ENCODE measurements around the gene GSTP1.

The GSTP1 gene

GRCh38 chr11:67572747-67573419 is 10.7 kb upstream of the GSTP1 start:
- no peak for DNase-seq (ENCODE audit: low read depth, low spot score)
- H3K4me3 ChIP-seq (ENCODE audit: low read depth, low read length) = no peak overlapping the region
- peak; percentile 65 for TF ChIP-seq CTCF (IDR thresholded peaks at IDR 0.05; ENCODE audit: insufficient read depth, low read length, missing control alignments)
- ChIA-PET CTCF (interaction anchor here (0.6 to 3.7 kb wide), 10 partner anchors 9 to 228 kb away, joined by 3 to 17 read pairs (median 6); partner anchors contain the start of gene GSTP1), POLR2A (no interaction called here)

GRCh38 chr11:67574938-67575337 is 8.7 kb upstream of the GSTP1 start:
- DNase-seq (ENCODE audit: low read depth, low spot score) = no peak
- H3K4me3 ChIP-seq (ENCODE audit: low read depth, low read length) = no peak overlapping the region
- CTCF ChIA-PET = interaction anchor here (1.1 to 3.7 kb wide), 3 partner anchors 8 to 84 kb away, joined by 3 to 17 read pairs (median 16); partner anchors contain the start of gene GSTP1
- TF ChIP-seq CTCF (IDR thresholded peaks at IDR 0.05; ENCODE audit: insufficient read depth, low read length, missing control alignments) = no peak
- POLR2A ChIA-PET = no interaction called here

GRCh38 chr11:67576735-67577475 is 6.7 kb upstream of the GSTP1 start:
- no peak for TF ChIP-seq CTCF (IDR thresholded peaks at IDR 0.05; ENCODE audit: insufficient read depth, low read length, missing control alignments)
- ChIA-PET POLR2A (no interaction called here), CTCF (interaction anchor here (1.2 to 1.5 kb wide), 2 partner anchors 37 to 82 kb away, joined by 3 to 4 read pairs; no protein-coding TSS in a partner anchor)

GRCh38 chr11:67577951-67578350 is 5.7 kb upstream of the GSTP1 start:
- no peak for DNase-seq (ENCODE audit: low read depth, low spot score)
- TF ChIP-seq CTCF (IDR thresholded peaks at IDR 0.05; ENCODE audit: insufficient read depth, low read length, missing control alignments) = no peak
- H3K4me3 ChIP-seq (ENCODE audit: low read depth, low read length) = no peak overlapping the region
- POLR2A ChIA-PET = no interaction called here
- CTCF ChIA-PET = interaction anchor here (1.2 kb wide), 1 partner anchor 71 kb away, joined by 3 read pairs; no protein-coding TSS in a partner anchor

More at GRCh38 chr11:67576735-67577475, 6.7 kb upstream of the GSTP1 start:
- DNase-seq (ENCODE audit: low read depth, low spot score) = no peak
- H3K4me3 ChIP-seq (ENCODE audit: low read depth, low read length) = no peak overlapping the region

GRCh38 chr11:67581469-67581868 is 2.1 kb upstream of the GSTP1 start:
- CTCF ChIA-PET = interaction anchor here (2.1 to 4.5 kb wide), 3 partner anchors 8 to 48 kb away, joined by 6 to 22 read pairs (median 17); partner anchors contain the start of gene NUDT8
- POLR2A ChIA-PET = no interaction called here
- no peak for DNase-seq (ENCODE audit: low read depth, low spot score)
- no peak overlapping the region for H3K4me3 ChIP-seq (ENCODE audit: low read depth, low read length)
- no peak for TF ChIP-seq CTCF (IDR thresholded peaks at IDR 0.05; ENCODE audit: insufficient read depth, low read length, missing control alignments)

GRCh38 chr11:67582011-67582410 is 1.6 kb upstream of the GSTP1 start:
- CTCF ChIA-PET = interaction anchor here (1.2 to 4.5 kb wide), 10 partner anchors 9 to 231 kb away, joined by 3 to 22 read pairs (median 6); partner anchors contain the start of genes NUDT8 and PPP1CA
- POLR2A ChIA-PET = no interaction called here
- no peak overlapping the region for H3K4me3 ChIP-seq (ENCODE audit: low read depth, low read length)
- no peak for TF ChIP-seq CTCF (IDR thresholded peaks at IDR 0.05; ENCODE audit: insufficient read depth, low read length, missing control alignments)
- DNase-seq (ENCODE audit: low read depth, low spot score) = no peak

All from AG04449 (cell line).